GM23338 (cell line): ENCODE data around the gene TSPO2. TPM values are rescaled to one million over a fixed set of nuclear protein-coding genes. Genes with fewer than 3 reads are reported as not detected.
A peak's percentile ranks its signal among the peaks of the same experiment; 100 is the strongest.

Experiments used
- ATAC-seq: fragments of 200-7000 bp; cut with Tn5 transposase; 3 replicates; pipeline ENCODE4 v1.9.1; 2020
- DNase-seq: peaks from one replicate; pipeline ENCODE4 v3.0.0-alpha.2; 2015; ENCODE audit warnings: low spot score
- H2AFZ ChIP-seq: fragments of 200-600 bp; sonication (generic); 2 replicates; pipeline ENCODE4 v1.8.0; 2016; ENCODE audit warnings: antibody characterized with exemption, mild to moderate bottlenecking, moderate library complexity
- H3F3A ChIP-seq: fragments of 200-600 bp; sonication (generic); replicated peaks from 2 replicates; pipeline ENCODE4 v1.8.0; 2017; ENCODE audit warnings: antibody characterized with exemption, mixed run types, low read depth
- H3K27ac ChIP-seq: fragments of 200-600 bp; sonication (generic); 2 replicates; pipeline ENCODE4 v1.6.1; 2016; ENCODE audit warnings: low read depth
- H3K27me3 ChIP-seq: fragments of 200-600 bp; sonication (generic); 2 replicates; pipeline ENCODE4 v1.8.0; 2016; ENCODE audit warnings: mild to moderate bottlenecking, mixed run types, moderate library complexity; ENCODE audit not compliant: insufficient read depth
- H3K36me3 ChIP-seq: fragments of 200-600 bp; sonication (generic); 2 replicates; pipeline ENCODE4 v1.8.0; 2016; ENCODE audit warnings: mild to moderate bottlenecking; ENCODE audit not compliant: insufficient read depth
- H3K4me1 ChIP-seq: fragments of 200-600 bp; sonication (generic); 2 replicates; pipeline ENCODE4 v1.8.0; 2016; ENCODE audit warnings: mild to moderate bottlenecking, moderate library complexity; ENCODE audit not compliant: insufficient read depth
- H3K4me2 ChIP-seq: fragments of 200-600 bp; sonication (generic); 2 replicates; pipeline ENCODE4 v1.7.1; 2017; ENCODE audit warnings: mixed run types
- H3K4me3 ChIP-seq: fragments of 200-600 bp; sonication (generic); 2 replicates; pipeline ENCODE4 v1.6.1; 2016; ENCODE audit warnings: mixed run types
- H3K79me2 ChIP-seq: fragments of 200-600 bp; sonication (generic); replicated peaks from 2 replicates; pipeline ENCODE4 v1.8.0; 2017; ENCODE audit warnings: mild to moderate bottlenecking; ENCODE audit not compliant: insufficient read depth
- H3K9me2 ChIP-seq: fragments of 200-600 bp; sonication (generic); 2 replicates; pipeline ENCODE4 v1.8.0; 2017; ENCODE audit not compliant: insufficient read depth
- H4K20me1 ChIP-seq: fragments of 200-600 bp; sonication (generic); replicated peaks from 2 replicates; pipeline ENCODE4 v1.8.0; 2017; ENCODE audit warnings: mild to moderate bottlenecking; ENCODE audit not compliant: insufficient read depth
- H3K27ac Mint-ChIP-seq: 2 replicates; pipeline ENCODE4 v1.8.0; 2020; ENCODE audit warnings: inconsistent platforms, mild to moderate bottlenecking, moderate library complexity, mixed read lengths
- H3K27me3 Mint-ChIP-seq: 3 replicates; pipeline ENCODE4 v1.8.0; 2022; ENCODE audit warnings: low read depth, mild to moderate bottlenecking, moderate library complexity, mixed read lengths, inconsistent platforms; ENCODE audit not compliant: insufficient read depth, poor library complexity
- H3K36me3 Mint-ChIP-seq: 3 replicates; pipeline ENCODE4 v1.8.0; 2021; ENCODE audit warnings: low read depth, mild to moderate bottlenecking, inconsistent platforms, moderate library complexity, mixed read lengths
- H3K4me1 Mint-ChIP-seq: 3 replicates; pipeline ENCODE4 v1.8.0; 2020; ENCODE audit warnings: mild to moderate bottlenecking, inconsistent platforms, mixed read lengths
- H3K4me3 Mint-ChIP-seq: 3 replicates; pipeline ENCODE4 v1.8.0; 2021; ENCODE audit warnings: moderate library complexity, mild to moderate bottlenecking, inconsistent platforms, mixed read lengths
- H3K9me3 Mint-ChIP-seq: 3 replicates; pipeline ENCODE4 v1.8.0; 2020; ENCODE audit warnings: moderate library complexity, mild to moderate bottlenecking, inconsistent platforms, mixed read lengths
- CREB1 ChIP-seq: fragments of 250-450 bp; sonication (Bioruptor Pico); IDR thresholded peaks from 2 replicates; pipeline ENCODE4 v1.5.0; 2020; ENCODE audit warnings: low read depth, mild to moderate bottlenecking, moderate library complexity
- CTCF ChIP-seq, 2 experiments: fragments of 200-600 bp in 1 of 2; sonication (generic) in 1 of 2; conservative IDR thresholded peaks; 2 replicates each; pipeline versions ENCODE4 v1.5.1 to v1.6.1; 2016 to 2017; ENCODE audit warnings: antibody characterized with exemption in 2 of 2, low read depth in 2 of 2, mild to moderate bottlenecking in 2 of 2, moderate library complexity in 1 of 2
- NANOG ChIP-seq: IDR thresholded peaks from 2 replicates; pipeline ENCODE4 v1.6.1; 2016; ENCODE audit warnings: antibody characterized with exemption, borderline replicate concordance
- ZNF331 ChIP-seq: fragments of 250-450 bp; sonication (Bioruptor Pico); IDR thresholded peaks from 2 replicates; pipeline ENCODE4 v1.5.0; 2020; ENCODE audit warnings: low read depth, mild to moderate bottlenecking, moderate library complexity
- ZNF462 ChIP-seq: fragments of 250-450 bp; sonication (Bioruptor Pico); IDR thresholded peaks from 2 replicates; pipeline ENCODE4 v1.5.0; 2020; ENCODE audit warnings: mild to moderate bottlenecking, moderate library complexity
- polyA plus RNA-seq: library from polyadenylated mRNA; unstranded; fragments of >200 nt; fragmentation: Nextera tagmentation; extraction: Ambion mirVana; gene quantifications from 2 replicates; pipeline ENCODE4 v1.2.1, GENCODE V29; 2016
- total RNA-seq: library from RNA; depleted of rRNA; stranded (reverse); fragments of >200 nt; shearing (Covaris generic); gene quantifications from 2 replicates; pipeline ENCODE4 v1.2.3, GENCODE V29; 2014

The TSPO2 gene
- total and polyA plus RNA-seq, 2 experiments from 2014 or later: 0.31 TPM; not detected in 1

DNA sequence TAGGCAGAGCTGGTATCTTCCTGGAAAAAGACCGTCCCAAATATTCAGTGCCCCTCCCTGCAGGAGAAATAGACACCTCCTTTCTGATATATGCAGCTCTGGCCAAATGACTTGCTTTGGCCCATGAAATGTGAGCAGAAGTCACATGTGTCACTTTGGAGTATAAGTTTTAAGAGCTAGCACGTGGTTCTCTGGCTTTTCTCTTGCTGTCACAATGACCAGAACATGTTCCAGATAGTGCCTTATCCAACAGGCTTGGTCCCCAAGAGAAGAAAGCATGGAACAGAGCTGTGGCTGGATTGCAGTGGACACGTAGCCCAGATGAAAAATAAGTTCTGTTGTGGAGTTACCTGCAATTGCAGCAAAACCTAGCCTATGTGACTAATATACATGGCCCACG lies 43.6 kb upstream of the TSPO2 start (continued):
- no peak for TF ChIP-seq ZNF462 (CRISPR knock-in tag)

DNA sequence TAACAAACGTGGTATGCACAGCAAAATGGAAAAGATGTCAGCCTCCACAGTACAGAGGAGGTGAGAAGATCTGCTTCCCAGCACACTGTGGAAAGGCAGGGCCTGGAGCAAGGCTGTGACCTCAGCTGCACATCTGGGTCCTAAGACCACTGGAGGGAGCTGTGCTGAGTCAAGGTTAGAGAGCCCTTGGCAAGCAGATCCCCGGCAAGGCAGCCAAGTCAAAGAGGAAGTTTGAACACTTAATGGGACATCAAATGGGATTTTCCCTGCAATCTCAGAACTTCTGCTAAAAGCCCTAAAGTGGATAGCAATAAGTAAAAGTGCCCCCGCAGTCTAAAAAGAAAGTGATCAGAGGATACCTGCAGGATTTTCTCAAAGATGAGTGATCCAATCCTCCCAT lies 42.7 kb upstream of the TSPO2 start:
- Histone ChIP-seq H3K4me2 (0 out of 2 replicates have a peak overlapping the region, but pooled peaks have one; percentile 41), H3K36me3 (no peaks in the 10 kb centered on the region), H4K20me1 (no peaks in the 10 kb centered on the region), H3K27me3 (no peaks in the 10 kb centered on the region), H3K4me3 (no peak overlapping the region), H2AFZ (no peak overlapping the region), H3K9me2 (peaks cover 12% of the 10 kb centered on the region), H3K4me1 (peaks cover 41% of the 10 kb centered on the region), H3F3A (peaks cover 9% of the 10 kb centered on the region), H3K27ac (no peak overlapping the region), H3K79me2 (no peaks in the 10 kb centered on the region)
- H3K9me3 Mint-ChIP-seq: no peaks in the 10 kb centered on the region
- TF ChIP-seq CREB1 (CRISPR knock-in tag) (peak; percentile 52), NANOG (no peak), ZNF462 (CRISPR knock-in tag) (peak; percentile 91), ZNF331 (CRISPR knock-in tag) (no peak), CTCF (conservative IDR thresholded peaks at IDR 0.05; ENCODE audit: low read depth in 2 of 2) (peak; percentile 65 to 77)
- H3K4me3 Mint-ChIP-seq: no peak overlapping the region
- peak overlapping the region; percentile 63; the same call in 1 of the 2 replicates for H3K27ac Mint-ChIP-seq
- ATAC-seq: peak; percentile 76
- H3K36me3 Mint-ChIP-seq: no peaks in the 10 kb centered on the region; the same call in 2 of the 3 replicates
- peaks cover 8% of the 10 kb centered on the region for H3K27me3 Mint-ChIP-seq
- H3K4me1 Mint-ChIP-seq: peaks cover 57% of the 10 kb centered on the region
- DNase-seq: peak; percentile 84
